ENCODE data around the gene CDC42EP4.

The CDC42EP4 gene

GRCh38 chr17:73251871-73252270, 59.9 kb downstream of the CDC42EP4 start:
- no peak for TF ChIP-seq CTCF (IDR thresholded peaks at IDR 0.05; ENCODE audit: low read depth, low read length)
- no peak for DNase-seq (ENCODE audit: extremely low read depth, low read depth)

- no peak for TF ChIP-seq CTCF (IDR thresholded peaks at IDR 0.05; ENCODE audit: low read depth, low read length)
- no peak for DNase-seq (ENCODE audit: extremely low read depth, low read depth)
These were observed 60.8 kb downstream of the CDC42EP4 start for GRCh38 chr17:73250851-73251640.

GRCh38 chr17:73249700-73250099, 62.1 kb downstream of the CDC42EP4 start:
- no peak for TF ChIP-seq CTCF (IDR thresholded peaks at IDR 0.05; ENCODE audit: low read depth, low read length)
- no peak for DNase-seq (ENCODE audit: extremely low read depth, low read depth)

GRCh38 chr17:73248532-73248931, 63.3 kb downstream of the CDC42EP4 start:
- no peak for DNase-seq (ENCODE audit: extremely low read depth, low read depth)
- no peak for TF ChIP-seq CTCF (IDR thresholded peaks at IDR 0.05; ENCODE audit: low read depth, low read length)

- TF ChIP-seq CTCF (IDR thresholded peaks at IDR 0.05; ENCODE audit: low read depth, low read length) = peak; percentile 12
- no peak for DNase-seq (ENCODE audit: extremely low read depth, low read depth)
These were observed 64.1 kb downstream of the CDC42EP4 start for GRCh38 chr17:73247726-73248125.

GRCh38 chr17:73240561-73240960, 71.2 kb downstream of the CDC42EP4 start:
- TF ChIP-seq CTCF (IDR thresholded peaks at IDR 0.05; ENCODE audit: low read depth, low read length) = no peak
- no peak for DNase-seq (ENCODE audit: extremely low read depth, low read depth)

DNA sequence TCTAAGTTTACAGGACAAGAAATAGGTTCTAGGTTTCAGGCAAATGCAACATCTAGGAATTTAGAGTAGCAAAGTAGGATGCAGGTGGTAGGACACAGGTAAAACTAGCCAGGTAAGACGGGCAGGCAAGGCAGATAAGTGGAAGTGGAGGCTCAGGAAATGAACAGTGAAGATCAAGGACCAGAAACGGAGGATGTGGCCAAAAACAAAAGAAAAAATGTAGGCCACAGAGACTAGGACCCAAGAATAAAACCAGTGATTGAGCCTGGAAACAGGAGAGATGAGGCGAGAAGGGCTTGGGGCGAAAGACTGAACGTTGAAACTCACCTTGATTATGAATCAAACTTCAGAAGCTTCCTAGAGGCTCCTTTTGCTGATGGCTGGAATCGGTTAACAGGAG, 74.1 kb downstream of the CDC42EP4 start:
- TF ChIP-seq CTCF (IDR thresholded peaks at IDR 0.05; ENCODE audit: low read depth, low read length) = no peak
- DNase-seq (ENCODE audit: extremely low read depth, low read depth) = no peak

Measured in AG09319 (cell line).